ENCODE data around the gene POC1B. TPM values are rescaled to one million over a fixed set of nuclear protein-coding genes. Genes with fewer than 3 reads are reported as not detected.

Gene POC1B
- total RNA-seq, 1 experiment from 2014 or later, result 30.8 TPM

- H3K36me3 ChIP-seq (ENCODE audit: insufficient read depth, low read length, poor library complexity, severe bottlenecking), result no peaks in the 10 kb centered on the region
- ChIA-PET POLR2A (ENCODE audit: low non-redundant PET) (interaction anchor here (0.6 kb wide), 1 partner anchor 10 kb away, joined by 3 read pairs; no protein-coding TSS in a partner anchor), CTCF (no interaction called here)
- no peak overlapping the region for H3K27ac ChIP-seq (ENCODE audit: low read depth, low read length, poor library complexity, severe bottlenecking)
- H3K4me1 ChIP-seq (ENCODE audit: insufficient read depth, low read length, poor library complexity, severe bottlenecking), result no peaks in the 10 kb centered on the region
- H3K27me3 ChIP-seq (replicated peaks; ENCODE audit: insufficient read depth, low read depth, low read length, poor library complexity), result no peaks in the 10 kb centered on the region
- TF ChIP-seq CTCF (conservative IDR thresholded peaks at IDR 0.05; ENCODE audit: low read depth, low read length), result no peak
- no peak for TF ChIP-seq EZH2 (IDR thresholded peaks at IDR 0.05; ENCODE audit: borderline replicate concordance, low read depth, low read length, poor library complexity, severe bottlenecking)
- intact Hi-C loops (cut with micrococcal nuclease; ENCODE audit: unreplicated experiment), result no loop called here
- no TSS peak for BruUV-seq (replicated peaks)
- no peak for DNase-seq (ENCODE audit: low spot score)
- no peaks in the 10 kb centered on the region for H3K9me3 ChIP-seq (ENCODE audit: low read depth, low read length, poor library complexity, severe bottlenecking)
- H3K4me3 ChIP-seq (ENCODE audit: low read depth, low read length, poor library complexity, severe bottlenecking), result no peak overlapping the region
Observed at GRCh38 chr12:89507015-89507824, 18.6 kb downstream of the POC1B start.

- DNase-seq (ENCODE audit: low spot score), result no peak
- TF ChIP-seq CTCF (conservative IDR thresholded peaks at IDR 0.05; ENCODE audit: low read depth, low read length) (no peak), EZH2 (IDR thresholded peaks at IDR 0.05; ENCODE audit: borderline replicate concordance, low read depth, low read length, poor library complexity, severe bottlenecking) (no peak)
- H3K4me1 ChIP-seq (ENCODE audit: insufficient read depth, low read length, poor library complexity, severe bottlenecking), result no peaks in the 10 kb centered on the region
- H3K4me3 ChIP-seq (ENCODE audit: low read depth, low read length, poor library complexity, severe bottlenecking), result no peak overlapping the region
- H3K27ac ChIP-seq (ENCODE audit: low read depth, low read length, poor library complexity, severe bottlenecking), result no peak overlapping the region
- H3K27me3 ChIP-seq (replicated peaks; ENCODE audit: insufficient read depth, low read depth, low read length, poor library complexity), result no peaks in the 10 kb centered on the region
- H3K9me3 ChIP-seq (ENCODE audit: low read depth, low read length, poor library complexity, severe bottlenecking), result no peaks in the 10 kb centered on the region
- no TSS peak for BruUV-seq (replicated peaks)
- CTCF ChIA-PET, result no interaction called here
- intact Hi-C loops (cut with micrococcal nuclease; ENCODE audit: unreplicated experiment), result no loop called here
- POLR2A ChIA-PET (ENCODE audit: low non-redundant PET), result no interaction called here
- no peaks in the 10 kb centered on the region for H3K36me3 ChIP-seq (ENCODE audit: insufficient read depth, low read length, poor library complexity, severe bottlenecking)
Observed at GRCh38 chr12:89506050-89506449, 19.8 kb downstream of the POC1B start.

GRCh38 chr12:89504560-89505346 lies 21.1 kb downstream of the POC1B start:
- H3K4me1 ChIP-seq (ENCODE audit: insufficient read depth, low read length, poor library complexity, severe bottlenecking), result no peaks in the 10 kb centered on the region
- H3K27ac ChIP-seq (ENCODE audit: low read depth, low read length, poor library complexity, severe bottlenecking), result no peak overlapping the region
- DNase-seq (ENCODE audit: low spot score), result no peak
- TF ChIP-seq CTCF (conservative IDR thresholded peaks at IDR 0.05; ENCODE audit: low read depth, low read length) (peak; percentile 32; the same call in 1 of the 2 replicates), EZH2 (IDR thresholded peaks at IDR 0.05; ENCODE audit: borderline replicate concordance, low read depth, low read length, poor library complexity, severe bottlenecking) (no peak)
- CTCF ChIA-PET, result no interaction called here
- H3K4me3 ChIP-seq (ENCODE audit: low read depth, low read length, poor library complexity, severe bottlenecking), result no peak overlapping the region
- BruUV-seq (replicated peaks), result no TSS peak
- no peaks in the 10 kb centered on the region for H3K27me3 ChIP-seq (replicated peaks; ENCODE audit: insufficient read depth, low read depth, low read length, poor library complexity)
- no peaks in the 10 kb centered on the region for H3K9me3 ChIP-seq (ENCODE audit: low read depth, low read length, poor library complexity, severe bottlenecking)
- POLR2A ChIA-PET (ENCODE audit: low non-redundant PET), result no interaction called here
- intact Hi-C loops (cut with micrococcal nuclease; ENCODE audit: unreplicated experiment), result no loop called here
- no peaks in the 10 kb centered on the region for H3K36me3 ChIP-seq (ENCODE audit: insufficient read depth, low read length, poor library complexity, severe bottlenecking)

Measured in A673 (cell line).